LNCaP clone FGC (cell line): Measurements from ENCODE around the gene SERPINA6.
"Not testable (repeated sequence)": the region's sequence is repeated elsewhere in the genome, so short reads cannot be mapped to it uniquely, and the experiment has no call there.

Experiments
- DNase-seq: peaks from one replicate; pipeline ENCODE4 v3.0.0-alpha.2; 2011; ENCODE audit warnings: low read depth
- H3K4me3 ChIP-seq: 2 replicates; pipeline ENCODE4 v1.5.1; 2011; ENCODE audit warnings: mild to moderate bottlenecking, low read depth, low read length, control low read depth
- CTCF ChIP-seq: IDR thresholded peaks from 2 replicates; pipeline ENCODE4 v1.5.1; 2012; ENCODE audit warnings: mild to moderate bottlenecking; ENCODE audit not compliant: control insufficient read depth, insufficient read depth; ENCODE audit errors: extremely low read depth

The SERPINA6 gene

GRCh38 chr14:94288610-94289465 lies 34.3 kb downstream of the SERPINA6 start:
- TF ChIP-seq CTCF, result no peak
- no peak overlapping the region for H3K4me3 ChIP-seq
- no peak for DNase-seq

- H3K4me3 ChIP-seq, result no peak overlapping the region
- no peak for DNase-seq
- TF ChIP-seq CTCF, result no peak
These were observed 38.0 kb downstream of the SERPINA6 start for GRCh38 chr14:94285158-94285557.

GRCh38 chr14:94284221-94284620 lies 38.9 kb downstream of the SERPINA6 start:
- no peak for DNase-seq
- no peak for TF ChIP-seq CTCF
- H3K4me3 ChIP-seq, result no peak overlapping the region

- no peak for TF ChIP-seq CTCF
- DNase-seq, result no peak
These were observed 40.0 kb downstream of the SERPINA6 start for GRCh38 chr14:94282991-94283723.

GRCh38 chr14:94278731-94279130 lies 44.4 kb downstream of the SERPINA6 start:
- no peak overlapping the region for H3K4me3 ChIP-seq
- DNase-seq, result no peak
- no peak for TF ChIP-seq CTCF

More at GRCh38 chr14:94282991-94283723, 40.0 kb downstream of the SERPINA6 start:
- no peak overlapping the region for H3K4me3 ChIP-seq

- not testable (repeated sequence) for H3K4me3 ChIP-seq, DNase-seq
These were observed 46.1 kb downstream of the SERPINA6 start for GRCh38 chr14:94276898-94277561.

- H3K4me3 ChIP-seq, result no peak overlapping the region
- TF ChIP-seq CTCF, result no peak
- DNase-seq, result no peak
These were observed 54.0 kb downstream of the SERPINA6 start for GRCh38 chr14:94269156-94269555.

GRCh38 chr14:94268582-94268981 lies 54.6 kb downstream of the SERPINA6 start:
- not testable (repeated sequence) for DNase-seq, H3K4me3 ChIP-seq
